Measurements from ENCODE around the gene DCAF17.
"Not testable (repeated sequence)": the region's sequence is repeated elsewhere in the genome, so short reads cannot be mapped to it uniquely, and the experiment has no call there.

DCAF17 gene

DNA sequence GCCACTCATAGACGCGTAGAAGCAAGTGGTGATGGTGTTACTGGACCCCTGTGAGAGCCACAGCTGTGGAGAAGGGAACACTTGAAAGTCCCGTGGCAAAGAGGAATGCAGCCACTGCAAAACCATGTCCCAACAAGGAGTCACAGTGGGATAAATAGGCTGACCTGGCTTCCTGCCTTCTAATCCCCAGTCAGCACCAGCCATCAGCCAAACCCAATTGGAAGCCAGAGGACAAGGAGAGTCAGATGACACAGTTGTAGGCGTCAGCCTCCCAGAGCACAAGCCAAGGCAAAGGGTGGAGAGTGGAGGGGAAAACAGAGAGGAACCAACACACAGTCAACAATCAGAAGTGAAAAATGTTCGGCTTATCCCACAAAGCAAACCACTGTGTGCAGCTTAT lies 82.8 kb downstream of the DCAF17 start:
- H3K4me3 ChIP-seq (ENCODE audit: low read depth in 1 of 2, low read length in 2 of 2), result no peak overlapping the region
- no peaks in the 10 kb centered on the region for H3K9me3 ChIP-seq (ENCODE audit: control insufficient read depth in 1 of 2, low read length in 2 of 2)
- no peaks in the 10 kb centered on the region for H3K36me3 ChIP-seq (ENCODE audit: control insufficient read depth in 1 of 2, insufficient read depth in 2 of 2, low read length in 2 of 2)
- peaks cover 5 to 7% of the 10 kb centered on the region in 2 donors for H3K4me1 ChIP-seq (ENCODE audit: control insufficient read depth in 1 of 2, insufficient read depth in 2 of 2, low read length in 2 of 2)
- H3K27me3 ChIP-seq (ENCODE audit: low read depth, low read length), result no peaks in the 10 kb centered on the region
- no peak overlapping the region for H3K27ac ChIP-seq (ENCODE audit: low read length)

DNA sequence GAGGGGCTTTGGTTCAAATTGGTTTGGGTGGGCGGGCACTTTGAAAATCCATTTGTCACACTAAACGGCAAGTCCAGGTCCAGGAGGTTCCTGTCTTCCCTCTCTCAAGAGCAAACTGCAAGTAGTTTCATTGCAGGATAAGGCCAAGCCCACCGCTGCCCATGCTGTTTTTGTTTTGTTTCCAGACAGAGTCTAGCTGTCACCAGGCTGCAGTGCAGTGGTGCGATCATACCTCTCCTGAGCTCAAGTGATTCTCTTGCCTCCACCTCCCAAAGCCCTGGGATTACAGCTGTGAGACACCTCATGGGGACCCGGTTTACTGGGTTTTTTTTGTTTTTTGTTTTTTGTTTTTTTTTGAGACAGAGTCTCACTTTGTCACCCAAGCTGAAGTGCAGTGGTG lies 86.4 kb downstream of the DCAF17 start:
- peaks cover 10 to 13% of the 10 kb centered on the region in 2 donors for H3K4me1 ChIP-seq (ENCODE audit: control insufficient read depth in 1 of 2, insufficient read depth in 2 of 2, low read length in 2 of 2)
- no peak overlapping the region for H3K27ac ChIP-seq (ENCODE audit: low read length)
- H3K9me3 ChIP-seq (ENCODE audit: control insufficient read depth in 1 of 2, low read length in 2 of 2), result no peaks in the 10 kb centered on the region
- no peaks in the 10 kb centered on the region for H3K27me3 ChIP-seq (ENCODE audit: low read depth, low read length)
- H3K4me3 ChIP-seq (ENCODE audit: low read depth in 1 of 2, low read length in 2 of 2), result no peak overlapping the region
- no peaks in the 10 kb centered on the region for H3K36me3 ChIP-seq (ENCODE audit: control insufficient read depth in 1 of 2, insufficient read depth in 2 of 2, low read length in 2 of 2)

DNA sequence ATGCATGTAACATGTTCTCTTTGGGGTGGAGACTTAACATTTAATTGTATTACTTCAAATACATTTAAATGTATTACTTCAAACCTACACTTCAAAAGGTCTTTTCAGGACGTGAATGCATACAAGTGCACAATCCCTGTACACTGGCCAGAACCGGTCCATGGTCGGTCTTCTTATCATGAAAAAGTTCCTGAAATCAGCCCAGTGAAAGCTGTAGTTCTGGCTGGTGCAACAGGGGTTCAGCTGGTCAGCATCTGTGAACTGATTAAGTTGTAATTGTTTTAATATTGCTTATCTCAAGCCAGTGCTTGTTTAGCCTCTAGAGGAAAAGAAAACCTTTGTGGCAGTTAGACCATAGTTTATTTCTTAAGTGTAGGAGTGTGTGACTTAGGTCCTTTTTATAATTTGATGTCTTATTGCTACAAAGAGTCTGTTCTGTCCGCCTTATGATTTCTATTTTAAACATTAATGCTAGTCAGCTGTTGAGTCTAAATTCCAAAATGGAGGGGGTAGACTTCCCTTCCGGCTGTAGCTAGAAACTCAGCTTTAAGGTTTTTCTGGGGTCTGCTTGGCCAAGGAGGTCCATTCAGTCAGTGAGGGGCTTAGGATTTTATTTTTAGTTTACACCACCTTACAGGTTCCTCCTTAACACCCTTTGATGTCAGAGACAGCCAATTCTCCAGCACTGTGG lies 87.5 kb downstream of the DCAF17 start:
- Histone ChIP-seq H3K4me3 (ENCODE audit: low read depth in 1 of 2, low read length in 2 of 2) (peak overlapping the region; percentile 89 to 98), H3K9me3 (ENCODE audit: control insufficient read depth in 1 of 2, low read length in 2 of 2) (no peaks in the 10 kb centered on the region), H3K27me3 (ENCODE audit: low read depth, low read length) (no peaks in the 10 kb centered on the region), H3K27ac (ENCODE audit: low read length) (peak overlapping the region; percentile 75), H3K36me3 (ENCODE audit: control insufficient read depth in 1 of 2, insufficient read depth in 2 of 2, low read length in 2 of 2) (no peaks in the 10 kb centered on the region), H3K4me1 (ENCODE audit: control insufficient read depth in 1 of 2, insufficient read depth in 2 of 2, low read length in 2 of 2) (peaks cover 10 to 13% of the 10 kb centered on the region in 2 donors)

DNA sequence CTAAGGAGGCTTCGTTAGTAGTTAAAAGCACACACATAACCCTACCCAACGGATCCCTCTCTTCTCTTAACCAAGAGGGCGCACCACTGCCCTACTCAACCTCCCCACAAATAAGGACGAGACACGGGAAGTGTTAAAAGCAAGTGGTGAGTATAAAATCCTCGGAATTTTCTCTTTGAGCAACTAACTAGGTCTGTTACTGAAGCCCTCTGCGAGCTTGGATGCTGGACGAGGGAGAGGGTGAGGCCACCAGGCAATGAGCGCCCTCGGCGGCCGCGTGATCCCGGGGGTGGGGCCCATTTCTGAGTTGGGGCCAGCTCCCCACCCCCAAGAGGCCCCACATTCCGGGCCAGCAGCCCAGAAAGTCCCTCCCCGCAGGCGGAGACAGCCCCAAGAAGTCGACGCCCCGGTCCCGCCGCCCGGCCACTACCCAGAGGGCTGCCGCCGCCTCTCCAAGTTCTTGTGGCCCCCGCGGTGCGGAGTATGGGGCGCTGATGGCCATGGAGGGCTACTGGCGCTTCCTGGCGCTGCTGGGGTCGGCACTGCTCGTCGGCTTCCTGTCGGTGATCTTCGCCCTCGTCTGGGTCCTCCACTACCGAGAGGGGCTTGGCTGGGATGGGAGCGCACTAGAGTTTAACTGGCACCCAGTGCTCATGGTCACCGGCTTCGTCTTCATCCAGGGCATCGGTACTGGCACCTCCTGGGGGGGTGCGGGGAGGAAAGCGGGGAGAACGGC lies 88.2 kb downstream of the DCAF17 start, which contains the start of gene CYBRD1:
Gene CYBRD1 (plus strand): TSS at position 423 of the 736 bp plus-strand sequence. CDS start 72 bp downstream, at position 495.
- Histone ChIP-seq H3K36me3 (ENCODE audit: control insufficient read depth in 1 of 2, insufficient read depth in 2 of 2, low read length in 2 of 2) (no peaks in the 10 kb centered on the region), H3K27me3 (ENCODE audit: low read depth, low read length) (no peaks in the 10 kb centered on the region), H3K27ac (ENCODE audit: low read length) (peak within 1 kb of the TSS; percentile 75), H3K4me1 (ENCODE audit: control insufficient read depth in 1 of 2, insufficient read depth in 2 of 2, low read length in 2 of 2) (peaks cover 13% of the 10 kb centered on the region in 2 donors), H3K4me3 (ENCODE audit: low read depth in 1 of 2, low read length in 2 of 2) (peak within 1 kb of the TSS; percentile 89 to 98), H3K9me3 (ENCODE audit: control insufficient read depth in 1 of 2, low read length in 2 of 2) (no peaks in the 10 kb centered on the region)

DNA sequence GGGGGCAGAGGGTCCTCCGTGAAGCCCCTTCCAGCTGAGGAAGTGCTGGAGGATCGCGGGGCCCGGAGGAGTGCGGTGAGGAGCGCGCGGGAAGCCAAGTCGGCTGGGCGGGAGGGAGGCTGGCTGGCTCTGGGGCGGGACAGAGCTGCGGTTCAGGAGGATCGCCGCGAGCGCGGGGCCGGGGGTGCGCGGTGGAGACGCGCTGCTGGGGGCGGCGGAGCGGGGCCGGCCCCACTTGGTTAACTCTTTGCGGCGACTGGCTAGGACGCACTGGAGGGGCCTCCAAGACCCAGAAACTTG lies 88.7 kb downstream of the DCAF17 start:
- Histone ChIP-seq H3K4me1 (ENCODE audit: control insufficient read depth in 1 of 2, insufficient read depth in 2 of 2, low read length in 2 of 2) (peaks cover 13% of the 10 kb centered on the region in 2 donors), H3K36me3 (ENCODE audit: control insufficient read depth in 1 of 2, insufficient read depth in 2 of 2, low read length in 2 of 2) (no peaks in the 10 kb centered on the region), H3K9me3 (ENCODE audit: control insufficient read depth in 1 of 2, low read length in 2 of 2) (no peaks in the 10 kb centered on the region), H3K27me3 (ENCODE audit: low read depth, low read length) (no peaks in the 10 kb centered on the region), H3K4me3 (ENCODE audit: low read depth in 1 of 2, low read length in 2 of 2) (peak overlapping the region; percentile 89 to 98), H3K27ac (ENCODE audit: low read length) (peak overlapping the region; percentile 67)

DNA sequence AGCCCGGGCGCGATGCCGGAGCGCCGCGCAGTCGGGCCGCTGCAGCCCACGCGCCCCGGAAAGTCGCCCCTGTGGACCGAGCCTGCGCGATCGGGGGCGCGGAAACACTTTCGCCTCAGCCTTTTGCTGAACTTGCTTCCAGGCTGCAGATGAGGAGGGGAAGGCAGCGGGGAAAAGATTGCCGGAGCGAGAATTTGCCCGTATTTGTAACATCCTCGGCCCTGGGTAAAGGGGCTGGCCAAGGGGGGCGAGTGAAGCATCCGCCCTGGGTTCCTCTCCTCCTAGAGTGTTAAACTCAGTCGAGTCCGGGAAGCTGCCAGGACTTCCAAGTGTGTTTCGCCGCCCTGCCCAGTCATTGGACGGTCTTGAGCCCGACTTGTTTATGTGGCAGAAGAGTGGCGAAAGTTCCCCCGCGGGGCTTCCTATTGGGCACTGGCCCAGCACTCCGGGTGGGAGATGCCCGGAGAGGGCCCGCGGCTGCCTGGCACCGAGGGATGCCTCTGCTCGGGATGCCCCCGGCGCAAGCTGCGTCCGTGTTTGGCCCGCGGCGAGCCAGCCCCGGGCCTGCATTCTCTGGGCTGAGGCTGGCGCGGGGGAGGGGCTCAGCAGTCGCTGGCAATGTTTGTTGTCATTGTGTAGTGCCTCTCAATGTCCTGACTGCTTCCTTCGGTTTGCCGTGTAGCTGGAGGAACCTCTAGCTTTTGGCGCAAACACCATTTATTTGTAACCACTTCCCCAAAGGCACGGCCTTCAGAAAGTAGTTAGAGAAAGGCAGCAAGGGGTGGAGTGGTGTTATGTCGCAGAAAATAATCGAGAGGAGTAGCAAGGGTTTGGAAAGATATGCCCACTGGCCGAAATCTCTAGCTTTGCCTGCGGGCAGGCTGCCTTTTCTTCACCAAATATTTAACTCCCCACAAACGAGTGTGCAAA lies 89.3 kb downstream of the DCAF17 start:
- no peaks in the 10 kb centered on the region for H3K36me3 ChIP-seq (ENCODE audit: control insufficient read depth in 1 of 2, insufficient read depth in 2 of 2, low read length in 2 of 2)
- H3K4me3 ChIP-seq (ENCODE audit: low read depth in 1 of 2, low read length in 2 of 2), result peak overlapping the region; percentile 89 to 98
- peaks cover 13% of the 10 kb centered on the region in 2 donors for H3K4me1 ChIP-seq (ENCODE audit: control insufficient read depth in 1 of 2, insufficient read depth in 2 of 2, low read length in 2 of 2)
- no peaks in the 10 kb centered on the region for H3K9me3 ChIP-seq (ENCODE audit: control insufficient read depth in 1 of 2, low read length in 2 of 2)
- no peaks in the 10 kb centered on the region for H3K27me3 ChIP-seq (ENCODE audit: low read depth, low read length)
- peak overlapping the region; percentile 58 for H3K27ac ChIP-seq (ENCODE audit: low read length)

DNA sequence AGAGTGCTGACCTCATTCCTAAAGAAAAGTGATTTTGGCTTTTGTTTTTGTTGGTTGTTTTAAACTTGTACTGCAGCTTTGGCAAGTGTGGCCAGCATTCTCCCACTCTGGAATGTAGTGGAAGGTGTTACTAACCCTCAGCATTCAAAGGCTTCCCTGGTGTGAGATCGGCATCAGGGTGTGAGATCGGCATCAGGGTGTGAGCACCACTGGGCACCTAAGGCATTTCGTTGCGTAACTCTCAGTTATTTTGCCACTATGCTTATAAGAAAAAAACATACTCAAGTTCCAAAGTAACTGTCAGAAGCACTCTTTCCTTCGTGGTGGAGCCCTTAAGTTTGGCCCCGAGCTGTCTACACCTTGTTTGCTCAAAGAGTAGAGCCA lies 90.0 kb downstream of the DCAF17 start:
- Histone ChIP-seq H3K4me1 (ENCODE audit: control insufficient read depth in 1 of 2, insufficient read depth in 2 of 2, low read length in 2 of 2) (peaks cover 13% of the 10 kb centered on the region in 2 donors), H3K27ac (ENCODE audit: low read length) (peak overlapping the region; percentile 58), H3K36me3 (ENCODE audit: control insufficient read depth in 1 of 2, insufficient read depth in 2 of 2, low read length in 2 of 2) (no peaks in the 10 kb centered on the region), H3K9me3 (ENCODE audit: control insufficient read depth in 1 of 2, low read length in 2 of 2) (no peaks in the 10 kb centered on the region), H3K4me3 (ENCODE audit: low read depth in 1 of 2, low read length in 2 of 2) (peak overlapping the region; percentile 89 to 98), H3K27me3 (ENCODE audit: low read depth, low read length) (no peaks in the 10 kb centered on the region)

DNA sequence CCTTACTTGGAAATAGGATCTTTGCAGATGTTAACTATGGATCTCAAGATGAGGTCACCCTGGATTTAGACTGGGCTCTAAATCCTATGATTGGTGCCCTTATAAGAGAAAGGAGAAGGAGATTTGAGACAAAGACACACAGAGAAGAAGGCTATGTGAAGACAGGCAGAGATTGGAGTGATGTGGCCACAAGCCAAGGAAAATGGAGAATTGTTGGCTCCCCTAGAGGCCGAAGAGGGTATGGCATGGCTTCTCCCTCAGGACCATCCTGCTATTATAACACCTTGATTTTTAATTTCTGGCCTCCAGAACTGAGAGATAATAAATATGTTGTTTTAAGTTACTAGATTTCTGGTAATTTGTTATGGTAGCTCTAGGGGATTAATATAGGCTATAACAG lies 95.9 kb downstream of the DCAF17 start:
- no peak overlapping the region for H3K4me3 ChIP-seq (ENCODE audit: low read depth in 1 of 2, low read length in 2 of 2)
- peaks cover 0 to 7% of the 10 kb centered on the region in 2 donors for H3K36me3 ChIP-seq (ENCODE audit: control insufficient read depth in 1 of 2, insufficient read depth in 2 of 2, low read length in 2 of 2)
- H3K27ac ChIP-seq (ENCODE audit: low read length), result no peak overlapping the region
- H3K9me3 ChIP-seq (ENCODE audit: control insufficient read depth in 1 of 2, low read length in 2 of 2), result no peaks in the 10 kb centered on the region
- no peaks in the 10 kb centered on the region for H3K27me3 ChIP-seq (ENCODE audit: low read depth, low read length)
- peaks cover 0 to 12% of the 10 kb centered on the region in 2 donors for H3K4me1 ChIP-seq (ENCODE audit: control insufficient read depth in 1 of 2, insufficient read depth in 2 of 2, low read length in 2 of 2)

DNA sequence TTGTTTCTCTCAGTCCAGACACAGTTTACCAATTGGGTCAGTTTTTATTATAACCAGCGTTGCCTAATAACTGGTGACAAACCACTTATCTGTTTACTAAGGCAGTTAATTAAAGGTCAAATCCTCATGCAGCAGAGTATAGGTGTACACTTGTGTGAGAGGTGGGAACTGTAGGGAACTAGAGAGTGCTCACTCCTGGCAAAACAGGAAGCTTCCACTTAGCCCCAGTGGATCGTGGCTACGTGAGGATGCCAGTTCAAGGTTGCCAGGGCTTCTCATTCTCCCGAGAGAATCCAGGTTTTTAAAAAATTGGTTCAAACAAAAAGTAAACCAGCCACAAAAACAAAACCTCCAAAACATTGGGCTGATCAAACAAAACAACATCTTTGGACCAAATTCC lies 96.4 kb downstream of the DCAF17 start:
- Histone ChIP-seq H3K4me1 (ENCODE audit: control insufficient read depth in 1 of 2, insufficient read depth in 2 of 2, low read length in 2 of 2) (peaks cover 0 to 12% of the 10 kb centered on the region in 2 donors), H3K36me3 (ENCODE audit: control insufficient read depth in 1 of 2, insufficient read depth in 2 of 2, low read length in 2 of 2) (peaks cover 0 to 7% of the 10 kb centered on the region in 2 donors), H3K27ac (ENCODE audit: low read length) (peak overlapping the region; percentile 28), H3K4me3 (ENCODE audit: low read depth in 1 of 2, low read length in 2 of 2) (no peak overlapping the region), H3K27me3 (ENCODE audit: low read depth, low read length) (no peaks in the 10 kb centered on the region), H3K9me3 (ENCODE audit: control insufficient read depth in 1 of 2, low read length in 2 of 2) (no peaks in the 10 kb centered on the region)

DNA sequence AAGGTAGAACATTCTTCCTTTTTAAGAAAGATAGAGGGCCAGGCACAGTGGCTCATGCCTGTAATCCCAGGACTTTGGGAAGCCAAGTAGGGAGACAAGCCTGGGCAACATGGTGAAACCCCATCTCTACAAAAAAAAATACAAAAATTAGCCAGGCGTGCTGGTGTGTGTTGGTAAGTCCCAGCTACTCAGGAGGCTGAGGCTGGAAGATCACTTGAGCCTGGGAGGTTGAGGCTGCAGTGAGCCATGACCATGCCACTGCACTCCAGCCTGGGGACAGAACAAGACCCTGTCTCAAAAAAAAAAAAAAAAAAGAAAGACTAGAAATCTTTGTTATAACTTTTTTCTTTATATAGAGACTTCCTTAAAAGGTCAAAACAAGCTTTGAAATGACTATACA lies 96.8 kb downstream of the DCAF17 start:
- not testable (repeated sequence) for H3K4me3 ChIP-seq (ENCODE audit: low read depth in 1 of 2, low read length in 2 of 2); H3K36me3 ChIP-seq (ENCODE audit: control insufficient read depth in 1 of 2, insufficient read depth in 2 of 2, low read length in 2 of 2); H3K27me3 ChIP-seq (ENCODE audit: low read depth, low read length); H3K9me3 ChIP-seq (ENCODE audit: control insufficient read depth in 1 of 2, low read length in 2 of 2)
- Histone ChIP-seq H3K27ac (ENCODE audit: low read length) (peak overlapping the region; percentile 28), H3K4me1 (ENCODE audit: control insufficient read depth in 1 of 2, insufficient read depth in 2 of 2, low read length in 2 of 2) (peaks cover 0 to 12% of the 10 kb centered on the region in 2 donors)

DNA sequence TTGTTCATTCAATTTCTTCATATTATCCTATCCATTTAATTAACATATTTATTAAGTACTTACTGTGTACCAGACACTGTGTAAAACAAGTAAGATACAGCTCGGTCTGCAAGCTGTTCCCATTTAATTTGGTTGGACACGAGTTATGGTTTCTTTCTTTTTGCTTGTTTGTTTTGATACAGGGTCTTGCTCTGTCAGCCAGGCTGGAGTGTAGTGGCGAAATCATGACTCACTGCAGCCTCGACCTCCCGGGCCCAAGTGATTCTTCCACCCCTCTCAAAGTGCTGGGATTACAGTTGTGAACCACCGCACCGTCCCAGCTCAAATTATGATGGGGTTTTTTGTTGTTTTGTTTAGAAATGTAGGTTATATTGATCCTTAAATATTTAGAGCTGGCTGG lies 97.3 kb downstream of the DCAF17 start:
- Histone ChIP-seq H3K9me3 (ENCODE audit: control insufficient read depth in 1 of 2, low read length in 2 of 2) (no peaks in the 10 kb centered on the region), H3K27ac (ENCODE audit: low read length) (no peak overlapping the region), H3K27me3 (ENCODE audit: low read depth, low read length) (no peaks in the 10 kb centered on the region), H3K4me3 (ENCODE audit: low read depth in 1 of 2, low read length in 2 of 2) (no peak overlapping the region), H3K36me3 (ENCODE audit: control insufficient read depth in 1 of 2, insufficient read depth in 2 of 2, low read length in 2 of 2) (peaks cover 0 to 7% of the 10 kb centered on the region in 2 donors), H3K4me1 (ENCODE audit: control insufficient read depth in 1 of 2, insufficient read depth in 2 of 2, low read length in 2 of 2) (peaks cover 0 to 12% of the 10 kb centered on the region in 2 donors)
